ENCODE measurements around the gene ZNRF1.

GRCh38 chr16:74973304-74973703 is 25.5 kb upstream of the ZNRF1 start:
- no peak for TF ChIP-seq CTCF (IDR thresholded peaks at IDR 0.05)
- no peak for TF ChIP-seq REST (IDR thresholded peaks at IDR 0.05; ENCODE audit: insufficient read depth in 1 of 2, low read depth in 2 of 2, low read length in 1 of 2)
- no peak for TF ChIP-seq POLR2AphosphoS5 (IDR thresholded peaks at IDR 0.05; ENCODE audit: low read depth, low read length)
- no peak for TF ChIP-seq TCF7L2 (IDR thresholded peaks at IDR 0.05; ENCODE audit: low read depth, low read length)
